SU-DHL-6 (cell line): Measurements from ENCODE around the gene RHOBTB3.

Experiments used
- CTCF ChIP-seq: fragments of 200-600 bp; sonication (generic); IDR thresholded peaks from one replicate; pipeline ENCODE4 v1.5.1; 2017; ENCODE audit warnings: antibody characterized with exemption, mild to moderate bottlenecking, low read length, moderate library complexity; ENCODE audit not compliant: insufficient read depth, poor library complexity, severe bottlenecking
- EZH2phosphoT487 ChIP-seq: fragments of 200-600 bp; sonication (generic), shearing (Covaris generic); conservative IDR thresholded peaks from 2 replicates; pipeline ENCODE4 v1.6.1; 2018; ENCODE audit warnings: mild to moderate bottlenecking, antibody characterized with exemption, low read length, moderate library complexity, mixed read lengths

- TF ChIP-seq CTCF (no peak), EZH2phosphoT487 (no peak)
Observed at GRCh38 chr5:95777441-95777840, 46.3 kb downstream of the RHOBTB3 start.
